HG02759 (cell line): ENCODE measurements around the gene SLC7A11.
"Not testable (repeated sequence)": the region's sequence is repeated elsewhere in the genome, so short reads cannot be mapped to it uniquely, and the experiment has no call there.

ENCODE experiments used
- ATAC-seq: cut with Tn5 transposase; IDR thresholded peaks from one replicate; pipeline ENCODE4 v1.9.1; 2021; ENCODE audit warnings: mild to moderate bottlenecking, moderate library complexity; ENCODE audit not compliant: unreplicated experiment

The SLC7A11 gene

GRCh38 chr4:138247643-138248042 lies 5.5 kb upstream of the SLC7A11 start:
- no peak for ATAC-seq

GRCh38 chr4:138243369-138243768 lies 1.2 kb upstream of the SLC7A11 start:
- no peak for ATAC-seq

- ATAC-seq = no peak
These were observed 646 bp upstream of the SLC7A11 start for GRCh38 chr4:138242834-138243156.

- peak; percentile 2 for ATAC-seq
These were observed 671 bp downstream of the SLC7A11 start for GRCh38 chr4:138241281-138242075.

GRCh38 chr4:138239491-138239890 lies 2.7 kb downstream of the SLC7A11 start:
- no peak for ATAC-seq

- no peak for ATAC-seq
These were observed 3.4 kb downstream of the SLC7A11 start for GRCh38 chr4:138238521-138239292.

- not testable (repeated sequence) for ATAC-seq
These were observed 5.0 kb downstream of the SLC7A11 start for GRCh38 chr4:138237132-138237531.

GRCh38 chr4:138236037-138236436 lies 6.1 kb downstream of the SLC7A11 start:
- ATAC-seq = peak; percentile 4

- ATAC-seq = peak; percentile 58
These were observed 6.7 kb downstream of the SLC7A11 start for GRCh38 chr4:138235419-138235952.

- no peak for ATAC-seq
These were observed 7.9 kb downstream of the SLC7A11 start for GRCh38 chr4:138234248-138234647.

GRCh38 chr4:138233313-138234034 lies 8.7 kb downstream of the SLC7A11 start:
- no peak for ATAC-seq

GRCh38 chr4:138232364-138232763 lies 9.8 kb downstream of the SLC7A11 start:
- no peak for ATAC-seq

- ATAC-seq = no peak
These were observed 12.1 kb downstream of the SLC7A11 start for GRCh38 chr4:138230048-138230447.

- ATAC-seq = no peak
These were observed 13.0 kb downstream of the SLC7A11 start for GRCh38 chr4:138229160-138229559.

GRCh38 chr4:138226351-138226750 lies 15.8 kb downstream of the SLC7A11 start:
- no peak for ATAC-seq

GRCh38 chr4:138225477-138225876 lies 16.7 kb downstream of the SLC7A11 start:
- ATAC-seq = no peak

- ATAC-seq = no peak
These were observed 17.5 kb downstream of the SLC7A11 start for GRCh38 chr4:138224614-138225013.

GRCh38 chr4:138223231-138223910 lies 18.8 kb downstream of the SLC7A11 start:
- peak; percentile 59 for ATAC-seq

- ATAC-seq = no peak
These were observed 20.1 kb downstream of the SLC7A11 start for GRCh38 chr4:138222046-138222445.

GRCh38 chr4:138218976-138219375 lies 23.2 kb downstream of the SLC7A11 start:
- no peak for ATAC-seq

- ATAC-seq = no peak
These were observed 24.6 kb downstream of the SLC7A11 start for GRCh38 chr4:138217567-138217966.
